HG03354 (cell line): ENCODE measurements around the gene FAHD2A.
"Not testable (repeated sequence)": the region's sequence is repeated elsewhere in the genome, so short reads cannot be mapped to it uniquely, and the experiment has no call there.

Experiments
- ATAC-seq: cut with Tn5 transposase; IDR thresholded peaks from one replicate; pipeline ENCODE4 v1.9.1; 2021; ENCODE audit warnings: mild to moderate bottlenecking; ENCODE audit not compliant: unreplicated experiment, poor library complexity, severe bottlenecking

FAHD2A gene

GRCh38 chr2:95389245-95390119 lies 13.0 kb upstream of the FAHD2A start:
- ATAC-seq, result peak; percentile 79

GRCh38 chr2:95390272-95390880 lies 12.1 kb upstream of the FAHD2A start:
- ATAC-seq, result no peak

- no peak for ATAC-seq
Measured at GRCh38 chr2:95390881-95391321, 11.6 kb upstream of the FAHD2A start.

- ATAC-seq, result no peak
Measured at GRCh38 chr2:95391641-95392310, 10.7 kb upstream of the FAHD2A start.

GRCh38 chr2:95392320-95392719 lies 10.2 kb upstream of the FAHD2A start:
- ATAC-seq, result no peak

GRCh38 chr2:95392730-95393455 lies 9.6 kb upstream of the FAHD2A start:
- no peak for ATAC-seq

- no peak for ATAC-seq
Measured at GRCh38 chr2:95393901-95394300, 8.6 kb upstream of the FAHD2A start.

GRCh38 chr2:95399061-95399460 lies 3.4 kb upstream of the FAHD2A start:
- no peak for ATAC-seq

- no peak for ATAC-seq
Measured at GRCh38 chr2:95401480-95401879, 1.0 kb upstream of the FAHD2A start.

GRCh38 chr2:95402004-95402369 lies 521 bp upstream of the FAHD2A start:
- peak; percentile 27 for ATAC-seq

GRCh38 chr2:95403204-95403721 lies 755 bp downstream of the FAHD2A start:
- peak; percentile 32 for ATAC-seq

- ATAC-seq, result not testable (repeated sequence)
Measured at GRCh38 chr2:95403824-95404223, 1.3 kb downstream of the FAHD2A start.

GRCh38 chr2:95404676-95405075 lies 2.2 kb downstream of the FAHD2A start:
- not testable (repeated sequence) for ATAC-seq

- ATAC-seq, result not testable (repeated sequence)
Measured at GRCh38 chr2:95411239-95411638, 8.7 kb downstream of the FAHD2A start.

GRCh38 chr2:95414015-95414594 lies 11.6 kb downstream of the FAHD2A start:
- ATAC-seq, result peak; percentile 89

GRCh38 chr2:95415138-95415537 lies 12.6 kb downstream of the FAHD2A start:
- ATAC-seq, result not testable (repeated sequence)

- not testable (repeated sequence) for ATAC-seq
Measured at GRCh38 chr2:95415561-95415960, 13.1 kb downstream of the FAHD2A start.

- not testable (repeated sequence) for ATAC-seq
Measured at GRCh38 chr2:95427196-95427867, 24.8 kb downstream of the FAHD2A start.
